GM19455 (cell line): ENCODE results near the gene RBM38.

Source experiments
- ATAC-seq: cut with Tn5 transposase; IDR thresholded peaks from one replicate; pipeline ENCODE4 v1.9.1; 2021; ENCODE audit not compliant: unreplicated experiment

The RBM38 gene

DNA sequence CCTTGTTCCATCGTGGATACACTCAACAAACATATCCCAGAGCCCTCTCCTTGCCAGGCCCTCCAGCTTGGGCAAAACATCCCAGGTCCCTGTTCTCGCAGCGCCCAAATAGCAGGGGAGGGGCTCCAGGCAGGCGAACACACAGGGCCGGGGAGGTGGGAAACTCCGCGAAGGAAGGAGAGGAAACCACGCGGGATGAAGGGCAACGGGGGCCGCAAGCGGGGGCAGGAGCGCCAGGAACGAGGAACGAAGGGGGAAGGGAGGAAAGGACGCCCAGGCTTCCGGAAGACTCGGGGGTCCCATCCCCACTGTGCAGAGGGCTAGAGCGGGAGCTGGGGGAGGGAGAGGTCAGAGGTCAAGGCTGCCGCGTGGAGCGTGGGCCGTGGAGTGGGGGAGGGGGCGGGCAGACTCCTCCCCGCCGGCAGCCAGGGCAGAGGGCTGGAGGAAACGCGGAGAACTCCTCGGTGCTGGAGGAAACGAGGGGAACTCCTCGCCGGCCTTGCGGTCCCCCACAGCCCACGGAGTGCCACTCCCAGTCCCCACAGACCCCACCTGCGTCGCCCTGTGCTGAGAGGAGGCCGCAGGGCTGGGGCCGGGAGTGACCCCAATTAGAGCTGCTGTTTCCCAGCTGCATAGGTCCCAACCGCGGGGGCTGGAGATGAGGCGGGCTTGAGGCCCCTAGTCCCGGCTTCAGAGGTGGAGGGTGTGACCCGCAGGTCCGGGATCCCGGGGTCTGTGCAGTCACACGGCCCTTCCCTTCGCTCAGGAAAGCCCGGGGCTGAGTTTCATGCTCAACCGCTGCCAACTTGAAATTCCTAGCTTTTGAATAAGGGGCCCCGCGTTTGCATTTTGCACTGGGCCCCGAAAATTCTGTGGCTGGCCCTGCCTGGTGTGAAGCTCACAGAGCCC lies 1.2 kb upstream of the RBM38 start:
- ATAC-seq, result peak; percentile 10

DNA sequence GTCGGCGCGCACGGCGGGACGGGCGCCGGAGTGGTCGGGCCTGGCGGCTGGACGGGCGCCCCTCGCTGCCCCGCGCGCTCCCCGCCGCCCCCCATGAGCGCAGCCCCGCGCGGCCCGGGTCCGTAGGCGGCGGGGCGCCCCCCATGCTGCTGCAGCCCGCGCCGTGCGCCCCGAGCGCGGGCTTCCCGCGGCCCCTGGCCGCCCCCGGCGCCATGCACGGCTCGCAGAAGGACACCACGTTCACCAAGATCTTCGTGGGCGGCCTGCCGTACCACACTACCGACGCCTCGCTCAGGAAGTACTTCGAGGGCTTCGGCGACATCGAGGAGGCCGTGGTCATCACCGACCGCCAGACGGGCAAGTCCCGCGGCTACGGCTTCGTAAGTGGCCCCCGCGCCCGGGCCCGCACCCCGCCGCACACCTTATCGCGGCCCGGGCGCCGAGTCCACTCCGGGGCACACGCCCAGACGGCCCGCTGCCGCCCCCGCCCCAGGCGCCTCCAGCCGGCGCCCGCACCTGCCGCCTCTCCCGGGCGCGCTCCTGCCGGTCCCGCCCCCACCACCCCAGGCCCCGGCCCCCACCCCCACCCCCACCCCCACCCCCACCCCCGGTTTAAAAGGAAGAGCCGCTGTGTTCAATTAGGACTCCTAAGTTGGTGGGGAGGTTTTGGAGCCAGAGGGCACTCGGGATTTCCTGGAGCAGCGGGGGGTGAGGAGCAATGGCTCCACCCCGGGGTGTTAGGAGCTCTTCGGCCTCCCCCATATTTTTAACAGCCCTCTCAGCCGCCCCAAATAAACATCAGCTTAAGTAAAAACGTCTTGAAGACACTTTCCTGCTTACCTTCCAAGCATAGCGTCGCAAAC lies 474 bp downstream of the RBM38 start:
- peak; percentile 5 for ATAC-seq

DNA sequence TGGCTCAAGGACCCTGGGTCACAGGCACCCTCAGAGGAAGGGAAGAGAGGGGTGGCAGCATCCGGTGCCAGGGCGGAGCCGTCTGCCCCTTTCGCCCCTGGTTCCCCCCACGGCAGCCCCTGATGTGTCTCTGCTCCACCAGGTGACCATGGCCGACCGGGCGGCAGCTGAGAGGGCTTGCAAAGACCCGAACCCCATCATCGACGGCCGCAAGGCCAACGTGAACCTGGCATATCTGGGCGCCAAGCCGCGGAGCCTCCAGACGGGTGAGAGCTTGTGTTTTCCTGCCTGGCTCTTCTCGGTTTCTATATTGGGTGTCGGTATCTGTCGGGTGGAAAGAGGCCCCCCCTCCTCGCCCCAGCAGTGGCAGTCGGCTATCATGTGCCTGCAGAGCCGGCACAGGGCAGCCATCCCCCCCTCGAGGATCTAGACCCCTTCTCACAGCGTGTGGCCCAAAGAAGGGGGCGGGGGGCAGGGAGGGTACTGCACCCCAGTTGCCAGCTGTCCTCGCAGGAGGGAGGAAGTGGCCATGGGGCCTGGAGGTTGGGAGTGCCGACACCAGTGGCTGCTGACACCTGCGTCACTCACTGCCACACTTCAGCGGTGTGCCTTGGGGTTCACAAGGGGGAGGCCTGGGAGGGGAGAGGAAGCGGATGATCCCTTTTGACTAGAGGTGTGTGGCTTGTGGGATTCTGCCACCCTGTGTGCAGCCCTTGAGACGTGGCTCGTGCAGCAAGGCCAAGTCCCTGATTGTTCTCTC lies 1.5 kb downstream of the RBM38 start:
- no peak for ATAC-seq

DNA sequence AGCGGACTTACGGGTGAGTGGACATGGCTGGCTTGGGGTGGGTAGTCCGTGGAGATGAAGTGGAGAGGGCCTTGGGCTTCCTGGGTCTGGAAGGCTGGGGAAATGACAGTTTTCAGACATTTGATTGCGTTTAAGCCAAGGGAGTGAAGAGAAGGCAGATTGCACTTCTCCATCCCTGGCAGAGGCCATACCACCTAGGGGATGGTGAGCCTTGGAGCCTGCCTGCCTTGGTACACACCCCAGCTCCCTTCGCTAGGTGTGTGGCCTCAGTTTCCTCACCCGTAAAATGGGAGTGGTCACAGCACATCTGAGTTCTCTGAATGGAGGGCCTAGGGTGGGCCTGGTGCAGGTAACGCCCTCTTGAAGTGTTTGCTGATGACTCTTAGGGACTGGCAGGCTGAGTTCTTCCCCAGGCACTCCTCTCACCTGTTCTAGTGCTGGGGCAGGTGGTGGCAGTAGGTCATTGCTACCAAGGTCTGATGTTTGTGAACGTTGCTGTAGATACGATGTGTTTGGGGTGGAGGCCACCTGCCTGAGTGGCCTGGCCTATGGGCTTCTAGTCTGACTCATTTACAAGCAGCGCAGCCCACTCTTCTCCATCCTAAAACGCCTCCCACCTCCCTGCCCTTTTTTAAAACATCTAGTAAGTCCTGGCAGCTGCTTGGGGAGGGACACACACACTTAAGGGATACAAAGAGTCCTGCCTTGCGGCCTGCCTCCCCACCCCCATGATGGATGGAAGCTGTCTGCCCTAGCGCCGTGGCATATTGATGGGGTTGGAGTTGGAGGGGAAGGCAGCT lies 2.3 kb downstream of the RBM38 start:
- no peak for ATAC-seq

DNA sequence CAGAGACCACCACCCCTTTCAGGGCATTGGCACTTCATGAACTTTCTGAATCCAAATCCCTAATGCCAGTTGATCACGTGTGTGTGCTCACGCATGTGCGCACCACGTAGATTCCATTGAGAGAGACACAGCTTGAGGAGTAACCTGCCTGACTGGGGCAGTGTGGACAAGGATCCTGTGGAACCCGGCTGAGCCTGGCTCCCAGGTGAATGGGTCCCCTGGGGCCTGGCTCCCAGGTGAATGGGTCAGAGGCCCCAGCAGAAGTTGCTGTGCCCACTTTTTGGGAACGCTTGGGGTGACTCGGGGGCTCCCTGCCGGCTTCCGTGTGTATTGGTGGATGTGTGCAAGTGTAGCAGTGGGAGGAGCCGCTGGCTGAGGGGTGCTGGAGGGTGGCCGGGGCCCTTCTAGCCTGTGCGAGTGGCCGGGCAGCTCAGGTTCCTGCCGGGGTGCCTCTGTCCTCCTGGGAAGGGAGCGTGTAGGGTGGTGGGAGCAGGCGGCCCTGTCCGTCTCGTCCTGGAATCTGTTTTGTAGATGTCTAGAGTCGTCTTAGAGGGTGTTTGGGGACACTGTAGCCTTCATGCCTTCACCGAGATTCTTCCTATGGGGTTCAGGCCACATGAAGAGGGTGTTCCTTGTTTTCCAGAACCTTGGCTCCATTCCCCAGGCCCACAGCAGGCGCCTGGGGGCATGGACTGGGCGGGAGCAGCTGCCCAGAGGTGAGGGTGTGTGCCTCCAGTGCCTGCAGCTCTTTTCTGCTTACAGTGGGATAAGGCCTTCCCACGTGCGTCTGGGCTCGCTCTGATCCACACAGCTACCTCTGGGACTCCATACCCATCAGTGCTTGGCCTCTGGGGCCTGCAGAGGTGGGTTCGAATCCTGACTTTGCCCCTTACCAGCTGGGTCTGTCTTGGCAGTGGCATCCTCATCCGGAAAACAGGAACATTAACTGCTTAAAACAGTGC lies 3.2 kb downstream of the RBM38 start:
- ATAC-seq, result no peak

DNA sequence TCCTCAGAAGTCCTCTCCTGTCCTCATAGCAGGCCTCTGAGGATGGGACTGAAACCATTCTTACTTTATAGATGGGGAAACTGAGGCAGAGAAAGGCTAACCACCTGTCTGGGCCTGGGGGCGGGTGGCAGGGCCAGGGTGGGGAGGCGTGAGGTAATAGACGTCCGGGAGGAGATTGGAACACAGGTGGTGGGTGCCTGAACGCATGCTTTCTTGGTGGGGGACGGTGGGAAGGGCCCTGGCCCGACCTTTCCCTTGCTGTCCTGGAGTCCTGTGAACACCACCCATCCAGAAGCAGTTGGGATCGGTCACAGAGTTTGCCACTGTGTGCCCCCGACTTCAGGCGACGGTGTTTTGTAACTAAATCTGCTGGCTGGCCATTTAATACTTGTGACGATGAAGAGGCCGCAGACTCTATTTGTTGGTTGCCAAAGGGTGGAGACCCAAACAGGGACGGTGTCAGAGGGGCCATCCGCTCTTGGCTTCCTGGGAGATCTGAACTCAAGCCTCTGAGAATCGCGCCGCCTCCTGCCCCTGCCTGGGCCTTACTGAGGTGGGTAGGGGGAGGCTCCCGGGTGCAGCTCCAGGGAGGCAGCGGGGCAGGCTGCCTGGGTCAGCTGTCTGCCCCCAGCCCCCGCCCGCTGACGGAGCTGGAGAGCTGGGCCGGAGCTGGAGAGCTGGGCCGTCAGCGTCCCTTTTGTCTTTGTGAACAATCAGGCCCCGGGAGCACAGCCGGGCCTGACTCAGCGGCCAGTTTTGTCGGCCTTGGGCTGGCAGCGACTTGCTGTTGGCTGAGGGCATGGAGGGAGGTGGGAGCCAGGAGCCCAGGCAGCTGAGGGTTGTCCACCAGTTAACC lies 4.1 kb downstream of the RBM38 start:
- no peak for ATAC-seq

DNA sequence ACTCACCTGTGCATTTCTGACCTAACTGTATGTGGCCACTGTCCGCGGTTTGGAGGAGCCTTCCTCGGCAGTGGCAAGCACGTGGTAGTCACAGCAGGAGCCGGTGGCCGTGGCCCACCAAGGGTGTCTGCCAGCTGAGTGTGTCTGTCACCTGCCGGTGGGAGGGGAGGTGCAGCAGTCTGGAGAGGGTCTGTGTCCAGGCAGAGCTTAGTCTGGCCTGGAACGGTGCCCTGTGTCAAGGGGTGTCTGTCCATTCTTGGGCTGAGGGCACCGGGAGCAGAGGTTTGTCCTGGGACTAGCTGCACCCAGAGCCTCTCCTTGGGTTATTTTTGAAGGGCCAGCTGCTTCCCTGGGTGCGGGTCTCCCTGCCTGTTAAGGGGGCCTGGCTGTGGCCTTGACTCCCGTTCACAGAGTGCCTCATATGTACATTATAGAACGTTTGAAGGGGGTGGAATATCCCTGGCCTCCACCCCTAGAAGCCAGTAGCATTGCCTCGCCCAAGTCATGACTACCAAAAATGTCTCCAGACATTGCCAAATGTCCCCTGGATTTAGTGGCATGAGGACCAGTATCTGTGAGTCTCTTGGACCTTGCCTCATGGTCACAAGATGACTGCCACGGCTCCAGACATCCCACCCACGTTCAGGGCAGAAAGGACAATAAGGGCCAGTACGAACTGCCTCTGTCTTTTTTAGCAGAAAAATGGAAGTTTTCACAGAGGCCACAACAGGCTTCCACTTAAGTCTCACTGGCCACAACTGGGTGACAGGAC lies 5.2 kb downstream of the RBM38 start:
- no peak for ATAC-seq

DNA sequence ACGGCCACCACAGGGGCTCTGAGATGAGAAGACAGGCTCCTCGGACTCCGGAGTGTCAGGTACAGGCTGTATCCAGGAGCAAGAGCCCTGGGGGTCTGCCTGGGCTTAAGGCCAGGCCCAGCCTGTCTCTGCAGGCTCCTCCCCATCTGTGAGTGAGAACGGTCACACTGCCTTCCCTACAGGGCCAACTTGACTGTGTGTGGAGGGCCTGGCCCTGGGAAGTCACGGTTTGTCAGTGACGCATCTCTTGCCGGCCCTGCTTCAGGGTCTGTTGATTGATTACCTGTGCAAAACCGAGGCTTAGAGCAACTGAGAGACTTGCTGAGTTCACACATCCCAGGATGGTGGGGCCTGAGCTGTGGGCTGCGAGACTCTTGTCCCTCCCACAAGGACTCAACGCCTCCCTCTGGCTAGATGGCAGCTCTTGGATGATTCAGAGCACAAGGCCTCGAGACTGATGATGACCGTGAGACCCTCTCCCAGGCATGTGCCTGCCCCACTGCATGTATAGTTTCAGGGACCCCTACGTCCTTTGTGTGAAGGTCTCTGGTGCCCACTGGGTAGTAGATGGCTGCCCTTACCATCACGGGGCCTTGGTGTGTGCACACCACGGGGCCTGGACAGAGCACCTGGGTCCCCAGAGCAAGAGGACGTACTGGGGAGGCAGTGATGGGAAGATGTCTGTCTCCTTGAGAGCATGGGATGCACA lies 5.9 kb downstream of the RBM38 start:
- no peak for ATAC-seq

DNA sequence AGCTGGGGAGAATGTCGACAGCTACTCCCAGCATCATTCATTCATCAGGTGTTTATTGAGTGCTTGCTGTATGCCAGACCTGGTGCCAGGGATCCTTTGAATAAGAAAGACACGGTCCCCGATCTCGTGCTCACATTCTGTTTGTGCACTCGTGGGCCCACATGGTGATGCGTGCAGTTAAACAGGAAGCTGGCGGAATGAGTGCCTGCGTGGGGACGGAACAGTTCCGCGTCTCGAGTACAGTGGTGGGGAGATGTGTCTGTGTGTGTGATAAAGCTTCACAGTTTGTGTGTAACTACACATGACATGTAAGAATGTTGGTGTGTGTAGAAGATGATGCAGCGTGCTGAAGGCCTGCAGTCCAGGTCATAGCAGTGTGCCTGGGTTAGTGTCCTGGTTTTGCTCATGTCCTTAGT lies 6.5 kb downstream of the RBM38 start:
- no peak for ATAC-seq

DNA sequence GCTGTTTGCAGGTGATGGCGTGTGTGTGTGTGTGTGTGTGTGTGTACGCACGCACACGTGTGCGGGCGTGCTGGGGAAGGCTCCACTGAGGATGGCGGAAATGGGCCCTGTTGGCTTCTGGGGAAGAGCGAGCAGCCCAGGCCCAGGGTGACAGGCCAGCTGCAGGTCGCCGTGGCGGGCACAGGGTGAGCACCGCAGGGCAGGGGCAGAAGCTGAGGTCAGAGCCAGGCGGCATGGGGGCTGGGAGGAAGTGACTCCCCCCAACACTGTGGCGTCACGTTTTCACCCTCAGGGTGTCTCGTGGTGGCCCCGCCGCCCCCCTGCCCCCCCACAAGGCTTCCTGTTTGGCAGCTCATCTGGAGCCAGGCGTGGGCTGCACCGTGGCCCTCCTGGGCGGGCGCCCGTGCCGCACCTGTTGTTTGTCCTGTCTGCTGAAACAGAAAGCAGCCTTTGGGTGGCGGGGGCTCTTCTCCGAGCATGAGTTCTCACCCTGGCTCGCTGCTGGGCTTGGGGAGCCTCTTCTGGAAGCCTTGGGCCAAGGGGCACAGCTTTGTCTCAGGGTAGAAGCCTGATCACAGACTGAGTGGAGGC lies 7.1 kb downstream of the RBM38 start:
- peak; percentile 60 for ATAC-seq

DNA sequence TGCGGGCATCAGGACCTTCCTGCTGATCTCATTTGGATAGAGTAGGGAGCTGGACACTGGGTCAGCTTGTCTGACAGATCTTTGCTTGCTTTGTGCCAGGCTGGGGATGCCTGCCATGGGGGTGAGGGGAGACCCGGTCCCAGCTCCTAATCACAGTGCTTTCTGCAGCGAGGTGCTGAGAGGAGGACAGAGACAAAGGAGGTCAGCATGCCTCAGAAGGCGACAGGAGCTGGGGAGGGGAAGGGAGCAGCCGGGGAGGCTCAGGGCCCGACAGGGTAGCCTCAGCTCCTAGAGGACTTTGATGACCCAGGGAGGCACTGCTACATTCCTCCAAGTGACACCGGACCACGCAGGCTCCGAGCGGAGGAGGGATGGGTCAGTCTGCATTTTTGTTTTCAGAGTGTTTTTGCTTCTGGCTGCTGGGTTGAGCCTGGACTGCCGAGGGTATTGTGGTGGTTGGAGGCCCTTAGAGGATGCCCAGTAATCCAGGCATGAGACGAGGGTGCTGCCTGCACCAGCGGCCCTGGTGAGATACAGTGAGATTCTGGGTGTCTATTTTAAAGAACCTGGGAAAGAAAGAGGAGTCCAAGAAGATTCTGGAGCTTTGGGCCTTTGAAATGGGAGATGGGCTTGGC lies 7.8 kb downstream of the RBM38 start:
- no peak for ATAC-seq

DNA sequence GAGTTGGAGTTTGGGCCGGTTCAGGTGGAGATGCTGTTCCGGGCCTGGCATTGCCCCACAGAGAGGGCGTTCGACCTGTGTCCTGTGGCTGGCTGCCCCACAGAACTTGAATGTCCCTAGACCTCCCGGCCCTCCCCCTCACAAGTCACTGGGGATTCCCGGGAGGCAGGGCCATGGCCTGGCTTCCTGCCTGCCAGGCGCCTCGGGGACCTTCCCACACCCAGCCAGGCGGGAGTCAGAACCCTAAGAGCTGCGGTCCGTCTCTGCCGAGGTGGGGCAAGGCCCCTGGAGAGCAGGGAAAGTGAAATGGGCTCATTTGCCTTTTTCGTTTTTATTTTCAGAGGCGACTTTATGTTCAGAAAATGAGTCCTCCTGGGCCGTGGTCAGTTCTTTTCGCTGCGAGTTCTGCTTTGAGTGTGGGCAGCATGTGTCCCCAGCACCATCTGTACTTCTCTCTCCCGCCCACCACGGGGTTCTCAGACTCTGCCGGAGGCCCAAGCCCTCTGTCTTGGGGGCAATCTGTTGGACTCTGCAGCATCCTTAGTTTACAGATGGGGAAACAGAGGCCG lies 8.5 kb downstream of the RBM38 start:
- ATAC-seq, result peak; percentile 42

DNA sequence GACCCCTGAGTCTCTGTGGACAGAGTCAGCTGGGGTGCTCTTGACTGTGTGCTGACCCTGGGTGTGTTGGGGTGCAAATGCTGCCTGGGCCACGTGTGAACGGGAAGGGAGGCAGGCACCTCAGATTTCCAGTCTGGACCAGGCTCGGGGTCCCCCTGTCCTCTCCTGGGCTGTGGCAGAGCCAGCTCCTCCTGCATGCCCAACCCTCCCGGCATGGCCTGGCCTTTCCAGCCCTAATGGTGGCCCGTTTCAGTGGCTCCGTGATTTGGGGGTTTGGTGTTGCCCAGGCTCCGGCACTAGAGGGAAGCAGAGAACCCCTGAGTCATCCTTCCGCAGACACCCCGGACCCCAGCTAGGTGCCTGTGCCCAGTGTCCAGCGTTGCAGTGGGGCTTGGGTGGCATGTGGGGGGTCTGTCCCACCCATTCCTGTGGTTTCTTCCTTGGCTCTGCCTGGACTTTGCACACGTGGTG lies 9.1 kb downstream of the RBM38 start:
- no peak for ATAC-seq

DNA sequence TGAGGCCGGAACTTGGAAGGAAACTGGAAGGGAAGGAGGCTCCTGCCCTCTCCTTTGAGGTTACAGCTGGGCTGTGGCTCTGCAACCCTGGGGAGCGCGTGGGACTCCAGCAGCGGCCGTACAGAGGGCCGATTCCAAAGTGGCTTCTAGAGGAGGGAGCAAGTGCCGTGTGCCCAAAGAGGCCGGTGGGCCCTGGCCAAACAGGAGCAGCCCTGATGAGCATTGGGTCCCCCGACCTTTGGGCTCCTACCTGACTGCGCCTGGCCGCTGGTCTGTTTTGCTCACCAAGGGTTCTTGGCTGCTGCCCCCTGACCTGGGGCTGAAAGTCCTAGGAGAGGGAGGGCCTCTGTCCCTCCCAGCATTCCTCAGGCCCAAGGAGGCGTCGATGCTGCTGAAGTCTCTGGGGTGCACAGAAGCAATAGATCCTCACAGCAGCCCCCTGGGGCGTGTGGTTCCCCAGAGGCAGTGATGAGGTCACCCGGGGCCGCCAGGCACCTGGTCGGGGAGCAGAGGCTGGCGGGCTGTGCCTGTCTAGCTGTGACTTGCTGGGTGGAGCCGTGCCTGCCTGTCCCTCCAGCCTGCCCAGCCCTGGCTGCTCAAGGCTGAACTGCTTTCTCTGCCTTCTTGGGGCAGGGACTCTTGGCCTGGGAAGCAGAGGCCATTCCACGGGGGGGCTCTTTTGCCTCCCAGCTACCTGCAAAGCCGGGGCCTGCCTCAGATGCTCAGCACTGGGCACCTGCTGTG lies 9.8 kb downstream of the RBM38 start:
- no peak for ATAC-seq

DNA sequence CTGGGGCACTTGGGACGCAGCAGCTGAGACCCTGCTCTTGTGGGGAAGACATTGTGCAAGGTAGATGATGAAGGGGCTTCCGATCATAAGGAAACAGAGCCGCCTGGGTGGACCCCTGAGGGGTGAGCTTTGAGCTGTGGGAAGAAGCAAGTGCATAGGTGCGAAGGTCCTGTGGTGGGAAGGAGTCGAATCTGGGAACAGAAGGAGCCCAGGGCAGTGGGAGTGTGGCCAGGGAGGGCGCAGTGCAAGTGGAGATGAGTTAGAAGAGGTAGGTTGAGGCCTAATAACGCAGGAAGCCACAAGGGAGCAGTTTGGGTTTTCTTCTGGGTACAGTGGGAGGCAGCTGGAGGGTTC lies 10.3 kb downstream of the RBM38 start:
- no peak for ATAC-seq
